Umbilical cord (tissue), 2 donors: ENCODE data around the gene REG4. TPM values are rescaled to one million over a fixed set of nuclear protein-coding genes. Genes with fewer than 3 reads are reported as not detected.
A peak's percentile ranks its signal among the peaks of the same experiment; 100 is the strongest.
"Not testable (repeated sequence)": the region's sequence is repeated elsewhere in the genome, so short reads cannot be mapped to it uniquely, and the experiment has no call there.

Source experiments
- DNase-seq: peaks from one replicate; pipeline ENCODE4 v3.0.0-alpha.2; 2015; ENCODE audit warnings: low spot score
- total RNA-seq: library from RNA; depleted of rRNA; stranded (reverse); fragments of >200 nt; gene quantifications from one replicate; pipeline ENCODE4 v1.2.3, GENCODE V29; 2014; ENCODE audit warnings: low replicate concordance; ENCODE audit not compliant: insufficient read depth

Gene REG4
- 0.48 TPM for total RNA-seq

- DNase-seq, result no peak
Observed at GRCh38 chr1:119811387-119811786, at the start of gene REG4. Gene REG4, minus strand, starts transcription at chr1:119811460. Its CDS starts 2,691 bp downstream, at chr1:119808769.

- no peak for DNase-seq
Observed at GRCh38 chr1:119859647-119860046, 48.4 kb upstream of the REG4 start.

- not testable (repeated sequence) for DNase-seq
Observed at GRCh38 chr1:119858556-119859214, 47.4 kb upstream of the REG4 start.

- DNase-seq, result no peak
Observed at GRCh38 chr1:119858126-119858525, 46.9 kb upstream of the REG4 start.

GRCh38 chr1:119853155-119853554, 41.9 kb upstream of the REG4 start:
- no peak for DNase-seq

GRCh38 chr1:119844206-119844605, 32.9 kb upstream of the REG4 start:
- DNase-seq, result not testable (repeated sequence)

GRCh38 chr1:119841306-119841705, 30.0 kb upstream of the REG4 start:
- DNase-seq, result no peak

- no peak for DNase-seq
Observed at GRCh38 chr1:119840745-119841144, 29.5 kb upstream of the REG4 start.

- DNase-seq, result no peak
Observed at GRCh38 chr1:119838236-119838635, 27.0 kb upstream of the REG4 start.

GRCh38 chr1:119834990-119835389, 23.7 kb upstream of the REG4 start:
- no peak for DNase-seq

- no peak for DNase-seq
Observed at GRCh38 chr1:119831027-119831426, 19.8 kb upstream of the REG4 start.

GRCh38 chr1:119829625-119830024, 18.4 kb upstream of the REG4 start:
- DNase-seq, result no peak

- DNase-seq, result not testable (repeated sequence)
Observed at GRCh38 chr1:119829006-119829405, 17.7 kb upstream of the REG4 start.

GRCh38 chr1:119828266-119828665, 17.0 kb upstream of the REG4 start:
- no peak for DNase-seq

- DNase-seq, result no peak
Observed at GRCh38 chr1:119827010-119827409, 15.8 kb upstream of the REG4 start.

GRCh38 chr1:119822406-119822805, 11.1 kb upstream of the REG4 start:
- DNase-seq, result no peak

- DNase-seq, result peak; percentile 8
Observed at GRCh38 chr1:119818181-119818580, 6.9 kb upstream of the REG4 start.

GRCh38 chr1:119816407-119816806, 5.1 kb upstream of the REG4 start:
- DNase-seq, result no peak

GRCh38 chr1:119815928-119816327, 4.7 kb upstream of the REG4 start:
- DNase-seq, result no peak

- DNase-seq, result no peak
Observed at GRCh38 chr1:119815361-119815760, 4.1 kb upstream of the REG4 start.

- DNase-seq, result no peak
Observed at GRCh38 chr1:119814288-119814687, 3.0 kb upstream of the REG4 start.

GRCh38 chr1:119811985-119812557, 811 bp upstream of the REG4 start:
- no peak for DNase-seq

- peak; percentile 70 for DNase-seq
Observed at GRCh38 chr1:119808972-119809550, 2.2 kb downstream of the REG4 start.
